HepG2 (cell line): ENCODE measurements around the gene SGMS1. TPM values are rescaled to one million over a fixed set of nuclear protein-coding genes. Genes with fewer than 3 reads are reported as not detected.

Experiments used
- ARID4A ChIP-seq: sonication (generic); formaldehyde crosslinking; IDR thresholded peaks from 2 replicates; pipeline ENCODE4 v1.5.0; 2020; ENCODE audit warnings: mild to moderate bottlenecking, missing genetic modification reagents, borderline replicate concordance
- BCL6 ChIP-seq: IDR thresholded peaks from 2 replicates; pipeline ENCODE4 v1.6.1; 2016; ENCODE audit warnings: missing genetic modification reagents, missing compliant biosample characterization
- DRAP1 ChIP-seq: IDR thresholded peaks from 2 replicates; pipeline ENCODE4 v1.6.1; 2016; ENCODE audit warnings: missing genetic modification reagents, missing compliant biosample characterization
- FOXP1 ChIP-seq, 2 experiments: fragments of 450-650 bp in 1 of 2; IDR thresholded peaks; 2 replicates each; pipeline ENCODE4 v1.6.1; 2017 to 2018; ENCODE audit warnings: antibody characterized with exemption in 1 of 2
- HNF4A ChIP-seq: sonication (generic); formaldehyde crosslinking; IDR thresholded peaks from 2 replicates; pipeline ENCODE4 v1.4.0; 2020; ENCODE audit warnings: missing genetic modification reagents
- HOXA3 ChIP-seq: sonication (generic); formaldehyde crosslinking; IDR thresholded peaks from 2 replicates; pipeline ENCODE4 v1.5.0; 2020; ENCODE audit warnings: missing genetic modification reagents
- LCORL ChIP-seq, 2 experiments: fragments of 450-650 bp in 1 of 2; sonication (generic) in 1 of 2; formaldehyde crosslinking in 1 of 2; IDR thresholded peaks; 2 replicates each; pipeline versions ENCODE4 v1.5.0 to v1.6.1; 2017 to 2020; ENCODE audit warnings: antibody characterized with exemption in 1 of 2, missing genetic modification reagents in 1 of 2
- MAX ChIP-seq: IDR thresholded peaks from 2 replicates; pipeline ENCODE4 v1.6.1; 2012; ENCODE audit warnings: inconsistent platforms
- MLLT10 ChIP-seq: sonication (generic); formaldehyde crosslinking; IDR thresholded peaks from 2 replicates; pipeline ENCODE4 v1.4.0; 2020; ENCODE audit warnings: missing genetic modification reagents
- MXI1 ChIP-seq: IDR thresholded peaks from 3 replicates; pipeline ENCODE4 v1.6.1; 2012; ENCODE audit warnings: low read depth, low read length, inconsistent platforms, borderline replicate concordance
- PAXIP1 ChIP-seq: sonication (generic); formaldehyde crosslinking; conservative IDR thresholded peaks from 2 replicates; pipeline ENCODE4 v1.4.0; 2020; ENCODE audit warnings: mild to moderate bottlenecking, missing genetic modification reagents, moderate library complexity
- POLR2A ChIP-seq, 2 experiments: IDR thresholded peaks; 2 replicates each; pipeline ENCODE4 v1.6.1; 2011; ENCODE audit warnings: low read depth in 2 of 2, low read length in 2 of 2, mild to moderate bottlenecking in 1 of 2, moderate library complexity in 1 of 2; ENCODE audit not compliant: insufficient read depth in 1 of 2
- SALL1 ChIP-seq: sonication (generic); formaldehyde crosslinking; IDR thresholded peaks from 2 replicates; pipeline ENCODE4 v1.8.0; 2022; ENCODE audit warnings: mild to moderate bottlenecking, missing genetic modification reagents
- SAP130 ChIP-seq: IDR thresholded peaks from 2 replicates; pipeline ENCODE4 v1.6.1; 2016; ENCODE audit warnings: low read depth
- ZBTB46 ChIP-seq: sonication (generic); formaldehyde crosslinking; IDR thresholded peaks from 2 replicates; pipeline ENCODE4 v1.4.0; 2020; ENCODE audit warnings: mild to moderate bottlenecking, missing genetic modification reagents, borderline replicate concordance
- ZFX ChIP-seq: sonication (generic); formaldehyde crosslinking; IDR thresholded peaks from 2 replicates; pipeline ENCODE4 v1.4.0; 2020; ENCODE audit warnings: mild to moderate bottlenecking, low read depth, missing genetic modification reagents, moderate library complexity
- ZNF614 ChIP-seq: IDR thresholded peaks from 2 replicates; pipeline ENCODE4 v1.6.1; 2018; ENCODE audit warnings: missing biosample characterization, missing genetic modification reagents, inconsistent platforms, borderline replicate concordance
- ZNF629 ChIP-seq: sonication (generic); formaldehyde crosslinking; conservative IDR thresholded peaks from 2 replicates; pipeline ENCODE4 v1.5.0; 2020; ENCODE audit warnings: missing genetic modification reagents
- ZSCAN5A ChIP-seq: sonication (generic); formaldehyde crosslinking; IDR thresholded peaks from 2 replicates; pipeline ENCODE4 v1.8.0; 2022; ENCODE audit warnings: mild to moderate bottlenecking, missing genetic modification reagents, borderline replicate concordance
- polyA plus RNA-seq, 8 experiments: library from polyadenylated mRNA; depleted of rRNA in 3 of 8; stranded (reverse) in 7 of 8; unstranded in 1 of 8; fragments of >200 nt; fragmentation: Illumina TruSeq in 4 of 8; extraction: Trizol in 4 of 8; gene quantifications; 2 replicates each; pipeline versions ENCODE4 v1.2.1 to v1.2.3, GENCODE V29; 2011 to 2016; ENCODE audit warnings: low read depth in 4 of 8, missing spikeins in 1 of 8, mixed read lengths in 1 of 8; ENCODE audit not compliant: insufficient read depth in 1 of 8
- total RNA-seq, 5 experiments: library from RNA; depleted of rRNA; stranded (reverse); fragments of >200 nt; fragmentation: Illumina TruSeq; extraction: Trizol; gene quantifications; 2 replicates each; pipeline ENCODE4 v1.2.3, GENCODE V29; 2016; ENCODE audit warnings: low read depth in 1 of 5

Gene SGMS1
- total and polyA plus RNA-seq, 2 of the 13 experiments (the other 11 are each of a cell fraction or from before 2014, with no cell fraction given) = 6.5 to 15.1 TPM

GRCh38 chr10:50563906-50564305, 59.9 kb downstream of the SGMS1 start (continued):
- TF ChIP-seq ZNF629 (CRISPR knock-in tag) (peak; percentile 88), HNF4A (CRISPR knock-in tag) (peak; percentile 73), SALL1 (CRISPR knock-in tag) (peak; percentile 66), FOXP1 (IDR thresholded peaks at IDR 0.05) (no peak), FOXP1 (CRISPR knock-in tag; IDR thresholded peaks at IDR 0.05) (peak; percentile 53; the same call in 1 of the 2 replicates), ARID4A (peak; percentile 41; the same call in 1 of the 2 replicates), MLLT10 (CRISPR knock-in tag) (no peak), LCORL (IDR thresholded peaks at IDR 0.05) (no peak), LCORL (CRISPR knock-in tag; IDR thresholded peaks at IDR 0.05) (no peak), BCL6 (CRISPR knock-in tag) (0 out of 2 replicates have a peak, but pooled peaks have one; percentile 24), MAX (peak; percentile 77), ZFX (peak; percentile 19; the same call in 1 of the 2 replicates), PAXIP1 (peak; percentile 46), POLR2A (IDR thresholded peaks at IDR 0.05; ENCODE audit: insufficient read depth in 1 of 2, low read depth in 2 of 2, low read length in 2 of 2) (no peak), HOXA3 (peak; percentile 36; the same call in 1 of the 2 replicates), ZSCAN5A (no peak), SAP130 (peak; percentile 71), MXI1 (peak; percentile 80; the same call in 1 of the 3 replicates), DRAP1 (CRISPR knock-in tag) (0 out of 2 replicates have a peak, but pooled peaks have one; percentile 21), ZBTB46 (CRISPR knock-in tag) (no peak), ZNF614 (CRISPR knock-in tag) (0 out of 2 replicates have a peak, but pooled peaks have one; percentile 25)
